Measurements from ENCODE around the gene POGLUT2.

- no peak for TF ChIP-seq FOXA1 (IDR thresholded peaks at IDR 0.05)
- TF ChIP-seq LEF1 (IDR thresholded peaks at IDR 0.05; ENCODE audit: borderline replicate concordance) = no peak
- no peak for TF ChIP-seq SUZ12 (IDR thresholded peaks at IDR 0.05)
- no peak for TF ChIP-seq FOXK2 (IDR thresholded peaks at IDR 0.05)
- TF ChIP-seq HDGF (IDR thresholded peaks at IDR 0.05; ENCODE audit: borderline replicate concordance) = no peak
- no peak for TF ChIP-seq BHLHE40 (IDR thresholded peaks at IDR 0.05; ENCODE audit: borderline replicate concordance)
These were observed 8.9 kb upstream of the POGLUT2 start for GRCh38 chr13:102807699-102808098.
